PFSK-1 (cell line): ENCODE results near the gene HEBP1.

Source experiments
- POLR2AphosphoS5 ChIP-seq: IDR thresholded peaks from 2 replicates; pipeline ENCODE4 v1.6.1; 2012; ENCODE audit warnings: low read depth, mild to moderate bottlenecking, control low read depth, low read length, moderate library complexity
- REST ChIP-seq, 2 experiments: IDR thresholded peaks; 2 replicates each; pipeline versions ENCODE4 v1.6.1 to v1.8.0; 2011 to 2012; ENCODE audit warnings: low read depth in 2 of 2, low read length in 2 of 2, control low read depth in 1 of 2, inconsistent platforms in 1 of 2, mild to moderate bottlenecking in 1 of 2, moderate library complexity in 1 of 2; ENCODE audit not compliant: insufficient read depth in 1 of 2
- TAF1 ChIP-seq: IDR thresholded peaks from 2 replicates; pipeline ENCODE4 v1.6.1; 2012; ENCODE audit warnings: low read length, control low read depth, borderline replicate concordance; ENCODE audit not compliant: insufficient read depth

GRCh38 chr12:13049816-13050215, 49.8 kb upstream of the HEBP1 start:
- TF ChIP-seq POLR2AphosphoS5 (no peak), TAF1 (no peak), REST (IDR thresholded peaks at IDR 0.05; ENCODE audit: insufficient read depth in 1 of 2, low read depth in 2 of 2, low read length in 2 of 2) (no peak)
